Measurements from ENCODE around the gene GJD3. TPM values are rescaled to one million over a fixed set of nuclear protein-coding genes. Genes with fewer than 3 reads are reported as not detected.

The GJD3 gene
- total RNA-seq, 1 donor from 2014 or later, result 0.36 TPM

- Mint-ChIP-seq H3K27me3 (peaks cover 14% of the 10 kb centered on the region), H3K27ac (no peak overlapping the region), H3K4me3 (peak overlapping the region; percentile 52), H3K4me1 (ENCODE audit: unreplicated experiment) (peaks cover 3% of the 10 kb centered on the region), H3K36me3 (no peaks in the 10 kb centered on the region), H3K9me3 (peaks cover under 1% of the 10 kb centered on the region)
- DNase-seq (ENCODE audit: extremely low spot score, unreplicated experiment), result no peak
- TF ChIP-seq CTCF (conservative IDR thresholded peaks at IDR 0.05), result no peak
These were observed 1.7 kb upstream of the GJD3 start for GRCh38 chr17:40366076-40366860.

- H3K9me3 Mint-ChIP-seq, result no peaks in the 10 kb centered on the region
- DNase-seq (ENCODE audit: extremely low spot score, unreplicated experiment), result no peak
- TF ChIP-seq CTCF (conservative IDR thresholded peaks at IDR 0.05), result no peak
- peaks cover 22% of the 10 kb centered on the region for H3K27me3 Mint-ChIP-seq
- peaks cover 8% of the 10 kb centered on the region for H3K4me1 Mint-ChIP-seq (ENCODE audit: unreplicated experiment)
- H3K27ac Mint-ChIP-seq, result no peak overlapping the region
- H3K36me3 Mint-ChIP-seq, result no peaks in the 10 kb centered on the region
- H3K4me3 Mint-ChIP-seq, result peak overlapping the region; percentile 69
These were observed 369 bp upstream of the GJD3 start for GRCh38 chr17:40364906-40365305.

- H3K9me3 Mint-ChIP-seq, result no peaks in the 10 kb centered on the region
- no peaks in the 10 kb centered on the region for H3K36me3 Mint-ChIP-seq
- H3K4me3 Mint-ChIP-seq, result peak overlapping the region; percentile 83
- DNase-seq (ENCODE audit: extremely low spot score, unreplicated experiment), result no peak
- H3K4me1 Mint-ChIP-seq (ENCODE audit: unreplicated experiment), result peaks cover 12% of the 10 kb centered on the region
- TF ChIP-seq CTCF (conservative IDR thresholded peaks at IDR 0.05), result no peak
- H3K27ac Mint-ChIP-seq, result no peak overlapping the region
- peaks cover 22% of the 10 kb centered on the region for H3K27me3 Mint-ChIP-seq
These were observed 1.3 kb downstream of the GJD3 start for GRCh38 chr17:40363111-40363827.

GRCh38 chr17:40362696-40363110 lies 1.8 kb downstream of the GJD3 start:
- peak overlapping the region; percentile 74 for H3K4me3 Mint-ChIP-seq
- peak; percentile 81 for TF ChIP-seq CTCF (conservative IDR thresholded peaks at IDR 0.05)
- H3K36me3 Mint-ChIP-seq, result no peaks in the 10 kb centered on the region
- H3K27ac Mint-ChIP-seq, result no peak overlapping the region
- no peaks in the 10 kb centered on the region for H3K9me3 Mint-ChIP-seq
- DNase-seq (ENCODE audit: extremely low spot score, unreplicated experiment), result peak; percentile 89
- H3K4me1 Mint-ChIP-seq (ENCODE audit: unreplicated experiment), result peaks cover 12% of the 10 kb centered on the region
- peaks cover 22% of the 10 kb centered on the region for H3K27me3 Mint-ChIP-seq

GRCh38 chr17:40361925-40362695 lies 2.4 kb downstream of the GJD3 start:
- no peaks in the 10 kb centered on the region for H3K9me3 Mint-ChIP-seq
- peaks cover 12% of the 10 kb centered on the region for H3K4me1 Mint-ChIP-seq (ENCODE audit: unreplicated experiment)
- H3K4me3 Mint-ChIP-seq, result peak overlapping the region; percentile 74
- H3K27me3 Mint-ChIP-seq, result peaks cover 22% of the 10 kb centered on the region
- TF ChIP-seq CTCF (conservative IDR thresholded peaks at IDR 0.05), result no peak
- DNase-seq (ENCODE audit: extremely low spot score, unreplicated experiment), result no peak
- H3K27ac Mint-ChIP-seq, result no peak overlapping the region
- H3K36me3 Mint-ChIP-seq, result no peaks in the 10 kb centered on the region
